ENCODE data around the gene UNC119B. TPM values are rescaled to one million over a fixed set of nuclear protein-coding genes. Genes with fewer than 3 reads are reported as not detected.

The UNC119B gene
- total and polyA plus RNA-seq, 4 donors = 3.8 to 24.8 (median 11.8) TPM

DNA sequence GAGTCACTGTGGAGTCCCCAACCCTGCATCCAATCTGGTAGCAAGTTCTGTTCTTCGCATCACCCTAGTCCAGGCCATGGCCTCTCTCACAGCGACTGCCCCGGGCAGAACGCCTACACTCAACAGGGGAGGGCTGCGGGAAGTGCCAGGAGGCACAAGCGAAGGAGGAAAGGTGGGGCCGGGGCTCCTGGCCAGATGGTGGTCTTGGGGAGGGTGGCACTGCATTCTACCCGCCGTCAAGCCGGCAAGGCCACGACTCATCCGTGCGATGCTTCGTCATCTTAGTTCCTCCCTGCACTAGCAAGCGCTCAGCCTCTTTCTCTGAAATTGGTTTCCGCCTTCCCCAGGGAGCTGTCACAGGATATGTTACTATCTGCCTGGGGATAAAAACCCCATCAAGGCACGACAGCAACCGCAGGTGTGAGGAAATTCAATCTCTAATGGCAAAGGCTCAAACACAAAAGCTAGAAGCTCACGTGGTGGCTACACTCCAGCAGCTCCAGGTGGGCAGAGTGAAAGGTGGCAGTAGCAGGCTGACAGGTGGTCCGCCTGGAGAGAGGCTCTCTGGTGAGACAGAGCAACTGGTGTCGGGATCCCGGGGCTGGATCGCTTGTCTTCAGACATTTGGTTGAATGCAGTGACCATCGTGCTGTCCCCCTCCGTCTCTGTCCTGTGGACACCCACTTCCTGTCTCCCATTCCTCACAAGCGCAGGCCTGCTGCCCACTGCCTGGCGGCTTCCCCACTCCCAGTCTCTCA lies 49.5 kb downstream of the UNC119B start (continued):
- TF ChIP-seq YY1 (IDR thresholded peaks at IDR 0.05) = no peak
- no peak for TF ChIP-seq JUND (IDR thresholded peaks at IDR 0.05)
- TF ChIP-seq, protein P1, sequence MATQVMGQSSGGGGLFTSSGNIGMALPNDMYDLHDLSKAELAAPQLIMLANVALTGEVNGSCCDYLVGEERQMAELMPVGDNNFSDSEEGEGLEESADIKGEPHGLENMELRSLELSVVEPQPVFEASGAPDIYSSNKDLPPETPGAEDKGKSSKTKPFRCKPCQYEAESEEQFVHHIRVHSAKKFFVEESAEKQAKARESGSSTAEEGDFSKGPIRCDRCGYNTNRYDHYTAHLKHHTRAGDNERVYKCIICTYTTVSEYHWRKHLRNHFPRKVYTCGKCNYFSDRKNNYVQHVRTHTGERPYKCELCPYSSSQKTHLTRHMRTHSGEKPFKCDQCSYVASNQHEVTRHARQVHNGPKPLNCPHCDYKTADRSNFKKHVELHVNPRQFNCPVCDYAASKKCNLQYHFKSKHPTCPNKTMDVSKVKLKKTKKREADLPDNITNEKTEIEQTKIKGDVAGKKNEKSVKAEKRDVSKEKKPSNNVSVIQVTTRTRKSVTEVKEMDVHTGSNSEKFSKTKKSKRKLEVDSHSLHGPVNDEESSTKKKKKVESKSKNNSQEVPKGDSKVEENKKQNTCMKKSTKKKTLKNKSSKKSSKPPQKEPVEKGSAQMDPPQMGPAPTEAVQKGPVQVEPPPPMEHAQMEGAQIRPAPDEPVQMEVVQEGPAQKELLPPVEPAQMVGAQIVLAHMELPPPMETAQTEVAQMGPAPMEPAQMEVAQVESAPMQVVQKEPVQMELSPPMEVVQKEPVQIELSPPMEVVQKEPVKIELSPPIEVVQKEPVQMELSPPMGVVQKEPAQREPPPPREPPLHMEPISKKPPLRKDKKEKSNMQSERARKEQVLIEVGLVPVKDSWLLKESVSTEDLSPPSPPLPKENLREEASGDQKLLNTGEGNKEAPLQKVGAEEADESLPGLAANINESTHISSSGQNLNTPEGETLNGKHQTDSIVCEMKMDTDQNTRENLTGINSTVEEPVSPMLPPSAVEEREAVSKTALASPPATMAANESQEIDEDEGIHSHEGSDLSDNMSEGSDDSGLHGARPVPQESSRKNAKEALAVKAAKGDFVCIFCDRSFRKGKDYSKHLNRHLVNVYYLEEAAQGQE (IDR thresholded peaks at IDR 0.05) = no peak
- no peak for TF ChIP-seq TAF1 (conservative IDR thresholded peaks at IDR 0.05)

DNA sequence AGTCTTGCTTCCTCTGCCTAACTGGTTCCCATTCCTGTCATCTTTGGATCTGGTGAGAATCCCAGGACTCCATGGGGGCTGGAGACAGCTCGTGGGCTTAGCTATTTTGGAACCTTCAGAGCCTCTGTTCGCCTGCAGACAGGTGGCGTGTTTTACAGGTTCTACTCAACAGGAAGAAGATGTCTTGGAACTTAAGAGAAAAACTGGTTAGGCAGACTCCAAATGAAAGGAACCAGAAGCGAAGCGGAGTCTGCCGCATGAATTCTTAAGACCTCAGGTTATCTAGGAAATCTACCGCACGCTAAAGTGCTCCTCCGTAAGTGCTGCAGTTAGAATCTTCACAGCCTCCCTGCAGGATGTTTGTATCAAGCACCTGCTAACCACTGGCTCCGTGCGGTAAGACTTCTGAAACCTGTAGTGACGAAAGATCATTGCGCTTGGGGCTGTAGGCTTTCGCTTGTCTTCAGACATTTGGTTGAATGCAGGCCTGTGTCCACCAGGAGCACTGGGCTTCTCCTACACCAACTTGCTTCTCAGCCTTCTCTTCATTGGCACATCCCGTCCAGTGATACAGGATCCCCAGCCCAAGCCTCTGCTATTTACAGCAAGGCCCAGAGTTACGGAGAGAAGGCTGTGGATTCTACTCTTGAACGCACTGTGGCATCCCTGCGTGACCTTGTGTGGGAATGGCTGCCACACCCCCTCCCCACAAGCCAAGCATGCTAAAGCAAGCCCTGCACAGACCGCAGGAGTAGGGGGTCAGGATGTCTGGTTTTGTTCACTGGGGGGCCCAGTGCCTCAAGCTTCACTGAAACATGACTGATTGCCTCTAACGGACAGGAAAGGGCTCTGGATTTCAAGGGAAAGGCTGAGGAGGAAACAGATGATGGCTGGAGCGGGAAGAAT lies 50.3 kb downstream of the UNC119B start:
- peaks cover 4 to 27% (median 13%) of the 10 kb centered on the region in 4 donors for H3K36me3 ChIP-seq (ENCODE audit: control insufficient read depth in 4 of 4, insufficient read depth in 3 of 4, low read depth in 1 of 4, low read length in 3 of 4)
- no peaks in the 10 kb centered on the region for H3K27me3 ChIP-seq (ENCODE audit: control insufficient read depth in 4 of 4, insufficient read depth in 4 of 4, low read length in 3 of 4)
- no peaks in the 10 kb centered on the region for H3K9me3 ChIP-seq (ENCODE audit: control insufficient read depth in 4 of 4, low read length in 3 of 4)
- H3K27ac ChIP-seq (ENCODE audit: low read depth in 1 of 2, low read length in 2 of 2) = no peak overlapping the region
- no peak overlapping the region for H3K4me3 ChIP-seq (ENCODE audit: low read depth in 1 of 3, low read length in 3 of 3)
- TF ChIP-seq JUND (IDR thresholded peaks at IDR 0.05) (no peak), YY1 (IDR thresholded peaks at IDR 0.05) (no peak), EGR1 (IDR thresholded peaks at IDR 0.05; ENCODE audit: low read depth in 2 of 2) (no peak), RXRA (IDR thresholded peaks at IDR 0.05) (no peak)
- TF ChIP-seq, protein P2, sequence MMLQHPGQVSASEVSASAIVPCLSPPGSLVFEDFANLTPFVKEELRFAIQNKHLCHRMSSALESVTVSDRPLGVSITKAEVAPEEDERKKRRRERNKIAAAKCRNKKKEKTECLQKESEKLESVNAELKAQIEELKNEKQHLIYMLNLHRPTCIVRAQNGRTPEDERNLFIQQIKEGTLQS (IDR thresholded peaks at IDR 0.05) = no peak
- TF ChIP-seq, protein P3, sequence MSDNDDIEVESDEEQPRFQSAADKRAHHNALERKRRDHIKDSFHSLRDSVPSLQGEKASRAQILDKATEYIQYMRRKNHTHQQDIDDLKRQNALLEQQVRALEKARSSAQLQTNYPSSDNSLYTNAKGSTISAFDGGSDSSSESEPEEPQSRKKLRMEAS (IDR thresholded peaks at IDR 0.05) = no peak
- WGBS = 95% methylated on average over 21 of the region's 21 CpGs
- H3K4me1 ChIP-seq (ENCODE audit: control insufficient read depth in 4 of 4, insufficient read depth in 4 of 4, low read length in 3 of 4) = no peaks in the 10 kb centered on the region
- no peak overlapping the region for H3K9ac ChIP-seq (ENCODE audit: low read depth in 1 of 2, low read length in 2 of 2)
- no peak for DNase-seq (ENCODE audit: low spot score)

DNA sequence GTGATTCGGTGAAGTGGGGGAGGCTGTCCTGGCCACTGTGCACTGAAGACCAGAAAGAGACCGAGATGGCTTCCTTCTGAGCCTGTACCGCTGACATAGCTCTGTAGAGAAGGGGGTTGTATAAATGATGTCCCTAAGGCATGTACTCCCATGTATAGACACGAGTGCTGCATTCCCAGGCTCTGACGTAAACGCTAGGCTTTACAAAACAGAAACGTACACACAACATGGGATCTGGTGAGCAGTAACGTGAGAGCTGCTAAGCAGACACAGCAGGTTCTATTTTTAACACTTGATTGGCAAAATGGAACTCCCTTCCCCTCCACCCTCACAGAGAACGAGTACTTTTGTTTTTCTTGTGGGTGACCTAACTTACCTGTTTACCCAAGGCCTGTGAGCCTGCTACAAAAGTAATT lies 51.3 kb downstream of the UNC119B start:
- no peak overlapping the region for H3K27ac ChIP-seq (ENCODE audit: low read depth in 1 of 2, low read length in 2 of 2)
- H3K9ac ChIP-seq (ENCODE audit: low read depth in 1 of 2, low read length in 2 of 2) = no peak overlapping the region
- no peak overlapping the region for H3K4me3 ChIP-seq (ENCODE audit: low read depth in 1 of 3, low read length in 3 of 3)
- no peaks in the 10 kb centered on the region for H3K9me3 ChIP-seq (ENCODE audit: control insufficient read depth in 4 of 4, low read length in 3 of 4)
- peaks cover 12 to 37% (median 21%) of the 10 kb centered on the region in 4 donors for H3K36me3 ChIP-seq (ENCODE audit: control insufficient read depth in 4 of 4, insufficient read depth in 3 of 4, low read depth in 1 of 4, low read length in 3 of 4)
- no peaks in the 10 kb centered on the region for H3K27me3 ChIP-seq (ENCODE audit: control insufficient read depth in 4 of 4, insufficient read depth in 4 of 4, low read length in 3 of 4)
- no peaks in the 10 kb centered on the region for H3K4me1 ChIP-seq (ENCODE audit: control insufficient read depth in 4 of 4, insufficient read depth in 4 of 4, low read length in 3 of 4)
- DNase-seq (ENCODE audit: low spot score) = no peak
- WGBS = 89% methylated on average over 9 of the region's 9 CpGs
- TF ChIP-seq, protein P1 (IDR thresholded peaks at IDR 0.05) = no peak
- TF ChIP-seq EGR1 (IDR thresholded peaks at IDR 0.05; ENCODE audit: low read depth in 2 of 2) = no peak
- TF ChIP-seq HNF4G (IDR thresholded peaks at IDR 0.05) = no peak
- TF ChIP-seq, protein P2 (IDR thresholded peaks at IDR 0.05) = no peak
- TF ChIP-seq FOXA2 (IDR thresholded peaks at IDR 0.05) = no peak
- no peak for TF ChIP-seq GABPA (IDR thresholded peaks at IDR 0.05 in 1 of 2, conservative IDR thresholded peaks at IDR 0.05 in 1 of 2)
- TF ChIP-seq RAD21 (IDR thresholded peaks at IDR 0.05) = no peak
- TF ChIP-seq SP1 (IDR thresholded peaks at IDR 0.05) = no peak
- TF ChIP-seq RXRA (IDR thresholded peaks at IDR 0.05) = no peak
- TF ChIP-seq TAF1 (conservative IDR thresholded peaks at IDR 0.05) = no peak
- TF ChIP-seq, protein P3 (IDR thresholded peaks at IDR 0.05) = no peak
- TF ChIP-seq, protein P4, sequence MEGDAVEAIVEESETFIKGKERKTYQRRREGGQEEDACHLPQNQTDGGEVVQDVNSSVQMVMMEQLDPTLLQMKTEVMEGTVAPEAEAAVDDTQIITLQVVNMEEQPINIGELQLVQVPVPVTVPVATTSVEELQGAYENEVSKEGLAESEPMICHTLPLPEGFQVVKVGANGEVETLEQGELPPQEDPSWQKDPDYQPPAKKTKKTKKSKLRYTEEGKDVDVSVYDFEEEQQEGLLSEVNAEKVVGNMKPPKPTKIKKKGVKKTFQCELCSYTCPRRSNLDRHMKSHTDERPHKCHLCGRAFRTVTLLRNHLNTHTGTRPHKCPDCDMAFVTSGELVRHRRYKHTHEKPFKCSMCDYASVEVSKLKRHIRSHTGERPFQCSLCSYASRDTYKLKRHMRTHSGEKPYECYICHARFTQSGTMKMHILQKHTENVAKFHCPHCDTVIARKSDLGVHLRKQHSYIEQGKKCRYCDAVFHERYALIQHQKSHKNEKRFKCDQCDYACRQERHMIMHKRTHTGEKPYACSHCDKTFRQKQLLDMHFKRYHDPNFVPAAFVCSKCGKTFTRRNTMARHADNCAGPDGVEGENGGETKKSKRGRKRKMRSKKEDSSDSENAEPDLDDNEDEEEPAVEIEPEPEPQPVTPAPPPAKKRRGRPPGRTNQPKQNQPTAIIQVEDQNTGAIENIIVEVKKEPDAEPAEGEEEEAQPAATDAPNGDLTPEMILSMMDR (IDR thresholded peaks at IDR 0.05; ENCODE audit: low read depth, low read length, missing input control) = no peak
- no peak for TF ChIP-seq HNF4A (conservative IDR thresholded peaks at IDR 0.05)
- TF ChIP-seq NR2F2 (IDR thresholded peaks at IDR 0.05) = no peak

All from liver (tissue), 9 donors.